Osteoblast (primary cell): ENCODE data around the gene LIN52. TPM values are rescaled to one million over a fixed set of nuclear protein-coding genes. Genes with fewer than 3 reads are reported as not detected.

Experiments
- DNase-seq: peaks from one replicate; pipeline ENCODE4 v3.0.0; 2011; ENCODE audit warnings: low spot score, mixed read lengths; ENCODE audit not compliant: insufficient read length; ENCODE audit errors: missing footprints
- H2AFZ ChIP-seq: 2 replicates; pipeline ENCODE4 v1.6.0; 2011; ENCODE audit warnings: mild to moderate bottlenecking, low read length
- H3K27ac ChIP-seq: 2 replicates; pipeline ENCODE4 v1.5.1; 2011; ENCODE audit warnings: mild to moderate bottlenecking, low read depth, low read length, moderate library complexity
- H3K27me3 ChIP-seq: 2 replicates; pipeline ENCODE4 v1.6.0; 2012; ENCODE audit warnings: mild to moderate bottlenecking, control low read depth, inconsistent platforms, low read length, moderate library complexity; ENCODE audit not compliant: insufficient read depth
- H3K36me3 ChIP-seq: 2 replicates; pipeline ENCODE4 v1.5.1; 2011; ENCODE audit warnings: mild to moderate bottlenecking, low read length, control low read depth, moderate library complexity; ENCODE audit not compliant: insufficient read depth
- H3K4me1 ChIP-seq: 2 replicates; pipeline ENCODE4 v1.5.1; 2011; ENCODE audit warnings: mild to moderate bottlenecking, low read length, control low read depth, moderate library complexity; ENCODE audit not compliant: insufficient read depth
- H3K4me2 ChIP-seq: 2 replicates; pipeline ENCODE4 v1.6.0; 2011; ENCODE audit warnings: mild to moderate bottlenecking, low read length; ENCODE audit not compliant: insufficient read depth
- H3K4me3 ChIP-seq: fragments of 200-600 bp; sonication (generic); 3 replicates; pipeline ENCODE4 v1.5.1; 2012; ENCODE audit warnings: mild to moderate bottlenecking, low read length, inconsistent platforms; ENCODE audit not compliant: insufficient read depth
- H3K79me2 ChIP-seq: 2 replicates; pipeline ENCODE4 v1.6.0; 2012; ENCODE audit warnings: mild to moderate bottlenecking, low read length, control low read depth, inconsistent platforms; ENCODE audit not compliant: insufficient read depth
- H3K9me3 ChIP-seq: 2 replicates; pipeline ENCODE4 v1.5.1; 2011; ENCODE audit warnings: low read depth, low read length, control low read depth
- H4K20me1 ChIP-seq: 2 replicates; pipeline ENCODE4 v1.6.0; 2012; ENCODE audit warnings: mild to moderate bottlenecking, low read length, control low read depth; ENCODE audit not compliant: insufficient read depth
- CTCF ChIP-seq: IDR thresholded peaks from 2 replicates; pipeline ENCODE4 v1.5.1; 2011; ENCODE audit warnings: mild to moderate bottlenecking, low read depth, low read length, moderate library complexity; ENCODE audit errors: extremely low read depth
- total RNA-seq: library from RNA; depleted of rRNA; stranded (reverse); fragments of >200 nt; gene quantifications from 2 replicates; pipeline ENCODE4 v1.2.3, GENCODE V29; 2012

LIN52 gene
- total RNA-seq, 1 donor: 6.9 TPM

GRCh38 chr14:74245292-74245691, 160.5 kb downstream of the LIN52 start:
- Histone ChIP-seq H3K4me2 (no peak overlapping the region), H3K4me1 (no peaks in the 10 kb centered on the region), H3K36me3 (no peaks in the 10 kb centered on the region), H3K9me3 (no peaks in the 10 kb centered on the region), H3K4me3 (no peak overlapping the region), H2AFZ (no peak overlapping the region), H3K27ac (no peak overlapping the region), H3K27me3 (peaks cover 77% of the 10 kb centered on the region), H3K79me2 (no peaks in the 10 kb centered on the region), H4K20me1 (peaks cover 2% of the 10 kb centered on the region)
- peak; percentile 69 for DNase-seq
- no peak for TF ChIP-seq CTCF

GRCh38 chr14:74246542-74246941, 161.8 kb downstream of the LIN52 start:
- no peaks in the 10 kb centered on the region for H3K36me3 ChIP-seq
- no peak overlapping the region for H3K27ac ChIP-seq
- H2AFZ ChIP-seq: no peak overlapping the region
- no peaks in the 10 kb centered on the region for H3K79me2 ChIP-seq
- H3K9me3 ChIP-seq: no peaks in the 10 kb centered on the region
- H3K27me3 ChIP-seq: peaks cover 65% of the 10 kb centered on the region
- H3K4me1 ChIP-seq: no peaks in the 10 kb centered on the region
- H3K4me3 ChIP-seq: no peak overlapping the region
- DNase-seq: peak; percentile 50
- TF ChIP-seq CTCF: no peak
- no peak overlapping the region for H3K4me2 ChIP-seq
- H4K20me1 ChIP-seq: peaks cover 2% of the 10 kb centered on the region

GRCh38 chr14:74248017-74248416, 163.3 kb downstream of the LIN52 start:
- no peaks in the 10 kb centered on the region for H3K9me3 ChIP-seq
- H3K36me3 ChIP-seq: no peaks in the 10 kb centered on the region
- no peaks in the 10 kb centered on the region for H3K79me2 ChIP-seq
- no peak for DNase-seq
- H2AFZ ChIP-seq: no peak overlapping the region
- H3K4me2 ChIP-seq: no peak overlapping the region
- TF ChIP-seq CTCF: no peak
- no peak overlapping the region for H3K4me3 ChIP-seq
- peaks cover 52% of the 10 kb centered on the region for H3K27me3 ChIP-seq
- H3K4me1 ChIP-seq: no peaks in the 10 kb centered on the region
- no peak overlapping the region for H3K27ac ChIP-seq
- H4K20me1 ChIP-seq: peaks cover 4% of the 10 kb centered on the region

- Histone ChIP-seq H3K4me1 (no peaks in the 10 kb centered on the region), H2AFZ (no peak overlapping the region), H3K27me3 (peaks cover 36% of the 10 kb centered on the region), H3K4me2 (no peak overlapping the region), H3K79me2 (no peaks in the 10 kb centered on the region), H3K4me3 (no peak overlapping the region), H3K27ac (no peak overlapping the region), H4K20me1 (peaks cover 4% of the 10 kb centered on the region), H3K9me3 (no peaks in the 10 kb centered on the region), H3K36me3 (no peaks in the 10 kb centered on the region)
- peak; percentile 26 for DNase-seq
- TF ChIP-seq CTCF: no peak
These were observed 164.9 kb downstream of the LIN52 start for GRCh38 chr14:74249433-74250375.
